BLaER1 treated with 17β-estradiol and CSF1 and Interleukin-3, amounts not matched to agents 10 nM and 100 nM (cell line): ENCODE measurements around the gene NIPBL.

ENCODE experiments used
- H3K27ac ChIP-seq, 11 experiments: shearing (Covaris generic); formaldehyde crosslinking; 2 replicates each; pipeline ENCODE4 v1.8.1; 2022
- H3K27me3 ChIP-seq, 11 experiments: shearing (Covaris generic); formaldehyde crosslinking; 2 replicates each; pipeline ENCODE4 v1.8.1; 2022
- H3K36me3 ChIP-seq, 11 experiments: shearing (Covaris generic); formaldehyde crosslinking; 2 replicates each; pipeline ENCODE4 v1.8.1; 2022
- H3K4me1 ChIP-seq, 10 experiments: shearing (Covaris generic); formaldehyde crosslinking; 2 replicates each; pipeline ENCODE4 v1.8.1; 2022
- H3K4me2 ChIP-seq, 11 experiments: shearing (Covaris generic); formaldehyde crosslinking; 2 replicates each; pipeline ENCODE4 v1.8.1; 2022
- H3K4me3 ChIP-seq, 10 experiments: shearing (Covaris generic); formaldehyde crosslinking; 2 replicates each; pipeline ENCODE4 v1.8.1; 2022
- H3K9ac ChIP-seq, 11 experiments: shearing (Covaris generic); formaldehyde crosslinking; 2 replicates each; pipeline ENCODE4 v1.8.1; 2022
- H3K9me3 ChIP-seq, 11 experiments: shearing (Covaris generic); formaldehyde crosslinking; replicated peaks in 1 of 11; 2 replicates each; pipeline ENCODE4 v1.8.1; 2022
- H4K20me1 ChIP-seq, 11 experiments: shearing (Covaris generic); formaldehyde crosslinking; 2 replicates each; pipeline ENCODE4 v1.8.1; 2022
- Cebpa-rat ChIP-seq, 11 experiments: shearing (Covaris generic); IDR thresholded peaks; 2 replicates each; pipeline ENCODE4 v1.8.1; 2022

NIPBL gene

GRCh38 chr5:36957953-36958537 is 81.5 kb downstream of the NIPBL start:
- Histone ChIP-seq H3K9me3 (no peaks in the 10 kb centered on the region), H3K4me1 (peaks cover 0 to 2% (median 0%) of the 10 kb centered on the region in 10 experiments; a peak in 1 of 20 replicates), H3K4me2 (no peak overlapping the region), H3K27me3 (no peaks in the 10 kb centered on the region), H3K36me3 (peaks cover 66 to 96% (median 85%) of the 10 kb centered on the region in 11 experiments), H4K20me1 (peaks cover 14 to 70% (median 24%) of the 10 kb centered on the region in 11 experiments), H3K9ac (no peak overlapping the region), H3K27ac (no peak overlapping the region), H3K4me3 (no peak overlapping the region)
- no peak for TF ChIP-seq Cebpa-rat (IDR thresholded peaks at IDR 0.05)

- TF ChIP-seq Cebpa-rat (IDR thresholded peaks at IDR 0.05) = no peak
- Histone ChIP-seq H3K4me3 (no peak overlapping the region), H3K27me3 (no peaks in the 10 kb centered on the region), H3K36me3 (peaks cover 71 to 100% (median 90%) of the 10 kb centered on the region in 11 experiments), H3K9ac (no peak overlapping the region), H3K27ac (no peak overlapping the region), H3K4me2 (no peak overlapping the region), H4K20me1 (peaks cover 8 to 64% (median 18%) of the 10 kb centered on the region in 11 experiments; a peak in 18 of 22 replicates), H3K9me3 (no peaks in the 10 kb centered on the region), H3K4me1 (no peaks in the 10 kb centered on the region)
Measured at GRCh38 chr5:36958612-36959011, 82.0 kb downstream of the NIPBL start.

GRCh38 chr5:36965179-36965578 is 88.6 kb downstream of the NIPBL start:
- H3K27ac ChIP-seq = no peak overlapping the region
- H3K9ac ChIP-seq = no peak overlapping the region
- H4K20me1 ChIP-seq = peaks cover 0 to 16% (median 0%) of the 10 kb centered on the region in 11 experiments; a peak in 3 of 22 replicates
- no peaks in the 10 kb centered on the region for H3K27me3 ChIP-seq
- no peak for TF ChIP-seq Cebpa-rat (IDR thresholded peaks at IDR 0.05)
- peaks cover 0 to 5% (median 0%) of the 10 kb centered on the region in 11 experiments; a peak in 1 of 22 replicates for H3K9me3 ChIP-seq
- no peak overlapping the region for H3K4me3 ChIP-seq
- H3K4me2 ChIP-seq = no peak overlapping the region
- no peaks in the 10 kb centered on the region for H3K4me1 ChIP-seq
- peaks cover 73 to 100% (median 94%) of the 10 kb centered on the region in 11 experiments for H3K36me3 ChIP-seq

GRCh38 chr5:36969700-36970395 is 93.3 kb downstream of the NIPBL start:
- H3K27me3 ChIP-seq = no peaks in the 10 kb centered on the region
- no peak overlapping the region for H3K9ac ChIP-seq
- no peak overlapping the region for H3K4me3 ChIP-seq
- H3K9me3 ChIP-seq = peaks cover 0 to 5% (median 0%) of the 10 kb centered on the region in 11 experiments; a peak in 1 of 22 replicates
- no peak for TF ChIP-seq Cebpa-rat (IDR thresholded peaks at IDR 0.05)
- H3K4me2 ChIP-seq = no peak overlapping the region
- no peak overlapping the region for H3K27ac ChIP-seq
- peaks cover 81 to 100% (median 94%) of the 10 kb centered on the region in 11 experiments for H3K36me3 ChIP-seq
- H3K4me1 ChIP-seq = no peaks in the 10 kb centered on the region
- H4K20me1 ChIP-seq = peaks cover 0 to 15% (median 0%) of the 10 kb centered on the region in 11 experiments; a peak in 2 of 22 replicates

GRCh38 chr5:36978196-36978595 is 101.6 kb downstream of the NIPBL start:
- no peaks in the 10 kb centered on the region for H3K27me3 ChIP-seq
- TF ChIP-seq Cebpa-rat (IDR thresholded peaks at IDR 0.05) = no peak
- H3K4me2 ChIP-seq = no peak overlapping the region
- no peaks in the 10 kb centered on the region for H3K4me1 ChIP-seq
- H3K9ac ChIP-seq = no peak overlapping the region
- H3K27ac ChIP-seq = no peak overlapping the region
- H3K4me3 ChIP-seq = no peak overlapping the region
- peaks cover 82 to 99% (median 91%) of the 10 kb centered on the region in 11 experiments for H3K36me3 ChIP-seq
- H4K20me1 ChIP-seq = peaks cover 0 to 79% (median 9%) of the 10 kb centered on the region in 11 experiments; a peak in 12 of 22 replicates
- H3K9me3 ChIP-seq = peaks cover 22 to 53% (median 42%) of the 10 kb centered on the region in 11 experiments

- no peak overlapping the region for H3K4me3 ChIP-seq
- peaks cover 17 to 41% (median 25%) of the 10 kb centered on the region in 11 experiments for H3K9me3 ChIP-seq
- no peak overlapping the region for H3K9ac ChIP-seq
- H3K4me2 ChIP-seq = no peak overlapping the region
- no peaks in the 10 kb centered on the region for H3K27me3 ChIP-seq
- no peak overlapping the region for H3K27ac ChIP-seq
- peaks cover 0 to 84% (median 10%) of the 10 kb centered on the region in 11 experiments; a peak in 12 of 22 replicates for H4K20me1 ChIP-seq
- H3K4me1 ChIP-seq = no peaks in the 10 kb centered on the region
- peaks cover 62 to 91% (median 80%) of the 10 kb centered on the region in 11 experiments for H3K36me3 ChIP-seq
- TF ChIP-seq Cebpa-rat (IDR thresholded peaks at IDR 0.05) = no peak
Measured at GRCh38 chr5:36982146-36982545, 105.6 kb downstream of the NIPBL start.

- no peaks in the 10 kb centered on the region for H3K4me1 ChIP-seq
- peaks cover 0 to 84% (median 19%) of the 10 kb centered on the region in 11 experiments; a peak in 14 of 22 replicates for H4K20me1 ChIP-seq
- H3K4me2 ChIP-seq = no peak overlapping the region
- peaks cover 0 to 12% (median 0%) of the 10 kb centered on the region in 11 experiments; a peak in 8 of 22 replicates for H3K9me3 ChIP-seq
- no peak overlapping the region for H3K9ac ChIP-seq
- H3K27ac ChIP-seq = no peak overlapping the region
- no peaks in the 10 kb centered on the region for H3K27me3 ChIP-seq
- no peak overlapping the region for H3K4me3 ChIP-seq
- no peak for TF ChIP-seq Cebpa-rat (IDR thresholded peaks at IDR 0.05)
- H3K36me3 ChIP-seq = peaks cover 35 to 77% (median 51%) of the 10 kb centered on the region in 11 experiments
Measured at GRCh38 chr5:36985387-36985786, 108.8 kb downstream of the NIPBL start.

- Histone ChIP-seq H3K9ac (no peak overlapping the region), H3K9me3 (no peaks in the 10 kb centered on the region), H3K36me3 (peaks cover 25 to 67% (median 49%) of the 10 kb centered on the region in 11 experiments), H3K4me1 (no peaks in the 10 kb centered on the region), H3K27ac (no peak overlapping the region), H4K20me1 (peaks cover 0 to 83% (median 10%) of the 10 kb centered on the region in 11 experiments; a peak in 13 of 22 replicates), H3K4me2 (no peak overlapping the region), H3K27me3 (no peaks in the 10 kb centered on the region), H3K4me3 (no peak overlapping the region)
- TF ChIP-seq Cebpa-rat (IDR thresholded peaks at IDR 0.05) = no peak
Measured at GRCh38 chr5:36988396-36988795, 111.8 kb downstream of the NIPBL start.

GRCh38 chr5:36998578-36998977 is 122.0 kb downstream of the NIPBL start:
- H3K4me3 ChIP-seq = no peak overlapping the region
- peaks cover 65 to 100% (median 85%) of the 10 kb centered on the region in 11 experiments for H3K36me3 ChIP-seq
- H3K4me1 ChIP-seq = no peaks in the 10 kb centered on the region
- H3K9me3 ChIP-seq = no peaks in the 10 kb centered on the region
- no peak for TF ChIP-seq Cebpa-rat (IDR thresholded peaks at IDR 0.05)
- no peak overlapping the region for H3K9ac ChIP-seq
- no peaks in the 10 kb centered on the region for H3K27me3 ChIP-seq
- H3K27ac ChIP-seq = no peak overlapping the region
- H4K20me1 ChIP-seq = peaks cover 0 to 47% (median 0%) of the 10 kb centered on the region in 11 experiments; a peak in 5 of 22 replicates
- no peak overlapping the region for H3K4me2 ChIP-seq
